SK-N-SH (cell line): ENCODE data around the gene APOL2. TPM values are rescaled to one million over a fixed set of nuclear protein-coding genes. Genes with fewer than 3 reads are reported as not detected.

Source experiments
- CTCF ChIA-PET: fragments of 300-600, 350-600 bp; formaldehyde crosslinking; extraction: SDS; loops from one replicate; lab custom pipeline; 2021; lab: Yijun Ruan, JAX
- POLR2A ChIA-PET: fragments of 350-600 bp; sonication (Branson Sonifier 250); formaldehyde crosslinking; extraction: SDS; loops from one replicate; lab custom pipeline; 2020; ENCODE audit warnings: antibody characterized with exemption, inconsistent platforms; lab: Yijun Ruan, JAX
- DNase-seq: peaks from one replicate; pipeline ENCODE4 v3.0.0; 2012
- H2AFZ ChIP-seq: fragments of 200-600 bp; sonication (generic); 2 replicates; pipeline ENCODE4 v1.8.1; 2016; ENCODE audit warnings: antibody characterized with exemption, mild to moderate bottlenecking, low read depth
- H3F3A ChIP-seq: fragments of 200-600 bp; sonication (generic); replicated peaks from 2 replicates; pipeline ENCODE3; 2016; ENCODE audit warnings: antibody characterized with exemption, mild to moderate bottlenecking; ENCODE audit not compliant: insufficient read depth
- H3K27ac ChIP-seq, 2 experiments: fragments of 200-500 bp in 1 of 2; fragments of 200-600 bp in 1 of 2; sonication (Bioruptor generic) in 1 of 2; sonication (generic), shearing (Covaris generic) in 1 of 2; 2 replicates each; pipeline versions ENCODE4 v1.5.1 to v1.6.1; 2014 to 2016; ENCODE audit warnings: low read depth in 2 of 2, inconsistent platforms in 1 of 2, low read length in 1 of 2, mild to moderate bottlenecking in 1 of 2, mixed read lengths in 1 of 2
- H3K27me3 ChIP-seq: fragments of 200-600 bp; sonication (generic), shearing (Covaris generic); 2 replicates; pipeline ENCODE4 v1.6.1; 2016; ENCODE audit warnings: mixed run types; ENCODE audit not compliant: insufficient read depth
- H3K36me3 ChIP-seq, 2 experiments: fragments of 200-500 bp in 1 of 2; fragments of 200-600 bp in 1 of 2; sonication (Bioruptor generic) in 1 of 2; sonication (generic) in 1 of 2; replicated peaks in 1 of 2; 2 replicates each; pipeline versions ENCODE3 to v1.5.1; 2014 to 2016; ENCODE audit warnings: low read length in 1 of 2, mild to moderate bottlenecking in 1 of 2; ENCODE audit not compliant: insufficient read depth in 2 of 2, control insufficient read depth in 1 of 2
- H3K4me1 ChIP-seq, 2 experiments: fragments of 200-500 bp in 1 of 2; fragments of 200-600 bp in 1 of 2; sonication (Bioruptor generic) in 1 of 2; sonication (generic), shearing (Covaris generic) in 1 of 2; 2 replicates each; pipeline versions ENCODE4 v1.5.1 to v1.6.1; 2014 to 2016; ENCODE audit warnings: low read depth in 1 of 2, low read length in 1 of 2, mixed run types in 1 of 2; ENCODE audit not compliant: insufficient read depth in 2 of 2, control insufficient read depth in 1 of 2
- H3K4me2 ChIP-seq: fragments of 200-600 bp; sonication (generic), shearing (Covaris generic); 2 replicates; pipeline ENCODE4 v1.6.1; 2017; ENCODE audit warnings: mixed run types
- H3K4me3 ChIP-seq, 2 experiments: fragments of 200-500 bp in 1 of 2; fragments of 200-600 bp in 1 of 2; sonication (Bioruptor generic) in 1 of 2; sonication (generic), shearing (Covaris generic) in 1 of 2; 2 replicates each; pipeline versions ENCODE4 v1.5.1 to v1.8.1; 2014 to 2016; ENCODE audit warnings: low read depth in 2 of 2, inconsistent platforms in 1 of 2, low read length in 1 of 2, mild to moderate bottlenecking in 1 of 2, mixed read lengths in 1 of 2, moderate library complexity in 1 of 2
- H3K79me2 ChIP-seq: fragments of 200-600 bp; sonication (generic); 2 replicates; pipeline ENCODE4 v1.8.1; 2017; ENCODE audit warnings: mild to moderate bottlenecking; ENCODE audit not compliant: insufficient read depth
- H3K9ac ChIP-seq: fragments of 200-600 bp; sonication (generic); 2 replicates; pipeline ENCODE4 v1.6.1; 2017; ENCODE audit warnings: mixed run types
- H3K9me2 ChIP-seq: fragments of 200-600 bp; sonication (generic); 2 replicates; pipeline ENCODE4 v1.6.1; 2017; ENCODE audit warnings: mixed run types
- H3K9me3 ChIP-seq: fragments of 200-600 bp; sonication (generic); 2 replicates; pipeline ENCODE4 v1.6.1; 2017; ENCODE audit warnings: mixed run types, mild to moderate bottlenecking, moderate library complexity
- H4K20me1 ChIP-seq: fragments of 200-600 bp; sonication (generic); 2 replicates; pipeline ENCODE4 v1.6.1; 2017; ENCODE audit warnings: mild to moderate bottlenecking, mixed run types; ENCODE audit not compliant: insufficient read depth
- ELF1 ChIP-seq: IDR thresholded peaks from 2 replicates; pipeline ENCODE4 v1.4.0; 2012
- EP300 ChIP-seq, 2 experiments: IDR thresholded peaks; 2 replicates each; pipeline versions ENCODE4 v1.4.0 to v1.6.1; 2012; ENCODE audit warnings: borderline replicate concordance in 1 of 2, low read depth in 1 of 2, low read length in 1 of 2
- FOSL2 ChIP-seq: IDR thresholded peaks from 2 replicates; pipeline ENCODE4 v1.4.0; 2012; ENCODE audit warnings: low read depth, mild to moderate bottlenecking, moderate library complexity, borderline replicate concordance
- FOXJ3 ChIP-seq: sonication (generic); formaldehyde crosslinking; IDR thresholded peaks from 2 replicates; pipeline ENCODE4 v1.5.1; 2020; ENCODE audit warnings: mild to moderate bottlenecking, missing genetic modification reagents
- FOXM1 ChIP-seq: IDR thresholded peaks from 2 replicates; pipeline ENCODE4 v1.4.0; 2012; ENCODE audit warnings: low read depth, mild to moderate bottlenecking
- GATA2 ChIP-seq: sonication (generic); formaldehyde crosslinking; IDR thresholded peaks from 2 replicates; pipeline ENCODE4 v1.5.0; 2020; ENCODE audit warnings: mild to moderate bottlenecking, missing genetic modification reagents
- MEF2A ChIP-seq: IDR thresholded peaks from 2 replicates; pipeline ENCODE4 v1.4.0; 2012; ENCODE audit warnings: low read depth, borderline replicate concordance
- POLR2AphosphoS5 ChIP-seq: IDR thresholded peaks from 2 replicates; pipeline ENCODE4 v1.6.1; 2012; ENCODE audit warnings: low read depth, low read length
- RCOR1 ChIP-seq: fragments of 150-350 bp; IDR thresholded peaks from 2 replicates; pipeline ENCODE4 v1.6.1; 2017; ENCODE audit warnings: antibody characterized with exemption, low read length
- REST ChIP-seq: IDR thresholded peaks from 2 replicates; pipeline ENCODE4 v1.6.1; 2012; ENCODE audit warnings: mild to moderate bottlenecking, low read depth, low read length, moderate library complexity
- RXRA ChIP-seq: IDR thresholded peaks from 2 replicates; pipeline ENCODE4 v1.4.0; 2012; ENCODE audit warnings: low read depth, mild to moderate bottlenecking, borderline replicate concordance
- SMC3 ChIP-seq: IDR thresholded peaks from 2 replicates; pipeline ENCODE4 v1.6.1; 2012; ENCODE audit warnings: low read depth, low read length, improper control_type of control experiment
- TAF1 ChIP-seq: IDR thresholded peaks from 2 replicates; pipeline ENCODE4 v1.6.1; 2012; ENCODE audit warnings: low read depth, mild to moderate bottlenecking, low read length, moderate library complexity, borderline replicate concordance
- USF2 ChIP-seq: fragments of 150-350 bp; IDR thresholded peaks from 2 replicates; pipeline ENCODE4 v1.6.1; 2017; ENCODE audit warnings: antibody characterized with exemption, low read length, low read depth, borderline replicate concordance
- ZBTB33 ChIP-seq: IDR thresholded peaks from 2 replicates; pipeline ENCODE4 v1.4.0; 2012; ENCODE audit warnings: low read depth, borderline replicate concordance
- WGBS: methylation state at CpG from one replicate; pipeline ENCODE4 v1.1.6; 2017; ENCODE audit warnings: low lambda C conversion rate; 5-methylcytosine and 5-hydroxymethylcytosine counted together
- polyA plus RNA-seq, 3 experiments: library from polyadenylated mRNA; depleted of rRNA; stranded (reverse); fragments of >200 nt; gene quantifications; 2 replicates each; pipeline ENCODE4 v1.2.3, GENCODE V29; 2012

The APOL2 gene
- polyA plus RNA-seq, 1 of the 3 experiments (the other 2 are of a cell fraction), result 8.3 TPM

- no peaks in the 10 kb centered on the region for H3K9me3 ChIP-seq
- no peak overlapping the region for H3K4me3 ChIP-seq
- peaks cover 39 to 43% of the 10 kb centered on the region in 2 experiments for H3K36me3 ChIP-seq
- POLR2A ChIA-PET, result no interaction called here
- peaks cover 55% of the 10 kb centered on the region; the same call in 1 of the 2 replicates for H4K20me1 ChIP-seq
- CTCF ChIA-PET, result interaction anchor here (1.0 to 2.6 kb wide), 5 partner anchors 25 to 149 kb away, joined by 3 to 14 read pairs (median 12); partner anchors contain the start of gene APOL1
- H3K9me2 ChIP-seq, result no peaks in the 10 kb centered on the region
- no peak overlapping the region for H2AFZ ChIP-seq
- TF ChIP-seq ZBTB33, result no peak
- TF ChIP-seq REST, result no peak
- TF ChIP-seq RXRA, result no peak
- TF ChIP-seq FOXJ3 (CRISPR knock-in tag), result no peak
- no peak for TF ChIP-seq USF2
- TF ChIP-seq EP300 (IDR thresholded peaks at IDR 0.05; ENCODE audit: borderline replicate concordance in 1 of 2, low read depth in 1 of 2, low read length in 1 of 2), result no peak
- no peak for TF ChIP-seq FOXM1
- TF ChIP-seq MEF2A, result no peak
- no peak for TF ChIP-seq RCOR1
- no peak for TF ChIP-seq GATA2 (CRISPR knock-in tag)
- TF ChIP-seq ELF1, result no peak
- no peak for TF ChIP-seq SMC3
- TF ChIP-seq FOSL2, result no peak
- no peak; the same call in 1 of the 2 replicates for TF ChIP-seq POLR2AphosphoS5
- TF ChIP-seq TAF1, result no peak
- 0 out of 2 replicates have a peak, but pooled peaks cover 3% of the 10 kb centered on the region for H3K79me2 ChIP-seq
- no peak for DNase-seq
- H3K9ac ChIP-seq, result no peak overlapping the region
- H3K27me3 ChIP-seq, result no peaks in the 10 kb centered on the region
- 95% methylated on average over 8 of the region's 8 CpGs for WGBS
- peaks cover 76% of the 10 kb centered on the region for H3F3A ChIP-seq
- H3K4me2 ChIP-seq, result no peak overlapping the region
- H3K4me1 ChIP-seq, result no peaks in the 10 kb centered on the region; a peak in 1 of 4 replicates
- H3K27ac ChIP-seq, result no peak overlapping the region; a peak in 1 of 4 replicates
These were observed 39.9 kb upstream of the APOL2 start for GRCh38 chr22:36279219-36279666.
